ENCODE results near the gene RNF207.

RNF207 gene

GRCh38 chr1:6162341-6162740 is 43.6 kb upstream of the RNF207 start:
- no peaks in the 10 kb centered on the region for H3K36me3 ChIP-seq (ENCODE audit: insufficient read depth)
- H3K79me2 ChIP-seq (ENCODE audit: insufficient read depth, low read depth): no peaks in the 10 kb centered on the region
- H3K9ac ChIP-seq: no peak overlapping the region
- TF ChIP-seq, protein P1, sequence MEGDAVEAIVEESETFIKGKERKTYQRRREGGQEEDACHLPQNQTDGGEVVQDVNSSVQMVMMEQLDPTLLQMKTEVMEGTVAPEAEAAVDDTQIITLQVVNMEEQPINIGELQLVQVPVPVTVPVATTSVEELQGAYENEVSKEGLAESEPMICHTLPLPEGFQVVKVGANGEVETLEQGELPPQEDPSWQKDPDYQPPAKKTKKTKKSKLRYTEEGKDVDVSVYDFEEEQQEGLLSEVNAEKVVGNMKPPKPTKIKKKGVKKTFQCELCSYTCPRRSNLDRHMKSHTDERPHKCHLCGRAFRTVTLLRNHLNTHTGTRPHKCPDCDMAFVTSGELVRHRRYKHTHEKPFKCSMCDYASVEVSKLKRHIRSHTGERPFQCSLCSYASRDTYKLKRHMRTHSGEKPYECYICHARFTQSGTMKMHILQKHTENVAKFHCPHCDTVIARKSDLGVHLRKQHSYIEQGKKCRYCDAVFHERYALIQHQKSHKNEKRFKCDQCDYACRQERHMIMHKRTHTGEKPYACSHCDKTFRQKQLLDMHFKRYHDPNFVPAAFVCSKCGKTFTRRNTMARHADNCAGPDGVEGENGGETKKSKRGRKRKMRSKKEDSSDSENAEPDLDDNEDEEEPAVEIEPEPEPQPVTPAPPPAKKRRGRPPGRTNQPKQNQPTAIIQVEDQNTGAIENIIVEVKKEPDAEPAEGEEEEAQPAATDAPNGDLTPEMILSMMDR (conservative IDR thresholded peaks at IDR 0.05; ENCODE audit: low read depth, low read length): no peak
- no peak overlapping the region for H3K4me2 ChIP-seq
- no peak overlapping the region for H2AFZ ChIP-seq (ENCODE audit: low read depth)
- no peaks in the 10 kb centered on the region for H3K4me1 ChIP-seq (ENCODE audit: low read depth, poor library complexity, severe bottlenecking)
- H4K20me1 ChIP-seq (ENCODE audit: insufficient read depth): no peaks in the 10 kb centered on the region
- H3K27ac ChIP-seq: no peak overlapping the region
- peaks cover 96% of the 10 kb centered on the region for H3K27me3 ChIP-seq (ENCODE audit: insufficient read depth, low read depth)
- H3K4me3 ChIP-seq (IDR thresholded peaks at IDR 0.05; ENCODE audit: insufficient read depth, low read depth, low read length): no peak overlapping the region

- Histone ChIP-seq H3K4me2 (no peak overlapping the region), H3K9ac (no peak overlapping the region), H2AFZ (ENCODE audit: low read depth) (no peak overlapping the region), H3K27me3 (ENCODE audit: insufficient read depth, low read depth) (peaks cover 96% of the 10 kb centered on the region), H3K27ac (no peak overlapping the region), H3K36me3 (ENCODE audit: insufficient read depth) (no peaks in the 10 kb centered on the region), H3K4me1 (ENCODE audit: low read depth, poor library complexity, severe bottlenecking) (no peaks in the 10 kb centered on the region), H3K79me2 (ENCODE audit: insufficient read depth, low read depth) (no peaks in the 10 kb centered on the region), H3K4me3 (IDR thresholded peaks at IDR 0.05; ENCODE audit: insufficient read depth, low read depth, low read length) (no peak overlapping the region), H4K20me1 (ENCODE audit: insufficient read depth) (no peaks in the 10 kb centered on the region)
- TF ChIP-seq, protein P1 (conservative IDR thresholded peaks at IDR 0.05; ENCODE audit: low read depth, low read length): 0 out of 2 replicates have a peak, but pooled peaks have one; percentile 19
These were observed 43.1 kb upstream of the RNF207 start for GRCh38 chr1:6162773-6163172.

GRCh38 chr1:6163191-6163972 is 42.5 kb upstream of the RNF207 start:
- Histone ChIP-seq H3K4me3 (IDR thresholded peaks at IDR 0.05; ENCODE audit: insufficient read depth, low read depth, low read length) (no peak overlapping the region), H3K36me3 (ENCODE audit: insufficient read depth) (no peaks in the 10 kb centered on the region), H3K79me2 (ENCODE audit: insufficient read depth, low read depth) (no peaks in the 10 kb centered on the region), H2AFZ (ENCODE audit: low read depth) (no peak overlapping the region), H3K27ac (no peak overlapping the region), H4K20me1 (ENCODE audit: insufficient read depth) (no peaks in the 10 kb centered on the region), H3K4me1 (ENCODE audit: low read depth, poor library complexity, severe bottlenecking) (no peaks in the 10 kb centered on the region), H3K27me3 (ENCODE audit: insufficient read depth, low read depth) (peaks cover 96% of the 10 kb centered on the region), H3K9ac (no peak overlapping the region), H3K4me2 (no peak overlapping the region)
- TF ChIP-seq, protein P1 (conservative IDR thresholded peaks at IDR 0.05; ENCODE audit: low read depth, low read length): no peak

DNA sequence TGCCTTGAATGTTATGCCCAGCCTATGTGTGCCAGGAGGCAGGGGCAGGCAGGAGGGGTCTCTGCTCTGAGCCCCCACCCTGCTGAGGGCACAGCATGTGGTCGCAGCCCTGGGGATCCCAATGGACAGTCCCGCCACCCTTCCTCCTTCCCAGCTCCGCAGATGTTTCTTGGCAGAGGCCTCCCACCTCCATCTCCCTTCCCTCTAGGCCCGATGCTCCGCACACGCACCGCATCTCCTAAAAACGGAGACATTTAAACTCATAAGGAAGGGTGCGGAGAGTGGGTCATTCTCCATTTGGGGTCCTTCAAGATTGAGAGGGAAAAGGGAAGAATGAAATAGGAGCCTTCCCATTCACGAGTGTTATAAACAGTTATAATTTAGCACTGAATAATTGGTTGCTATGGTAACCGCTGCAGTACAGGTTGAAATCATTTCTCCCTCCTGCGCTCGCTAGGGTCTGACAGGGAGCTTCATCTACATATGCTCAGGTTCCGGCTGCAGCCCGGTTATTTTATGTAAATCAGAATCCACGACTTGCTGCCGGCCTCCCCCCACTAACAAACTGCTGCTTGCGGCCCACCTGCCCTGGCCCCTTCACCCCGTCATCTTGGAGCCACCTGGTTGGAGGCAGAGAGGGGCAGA is 41.8 kb upstream of the RNF207 start:
- H3K36me3 ChIP-seq (ENCODE audit: insufficient read depth): no peaks in the 10 kb centered on the region
- no peaks in the 10 kb centered on the region for H3K79me2 ChIP-seq (ENCODE audit: insufficient read depth, low read depth)
- peaks cover 96% of the 10 kb centered on the region for H3K27me3 ChIP-seq (ENCODE audit: insufficient read depth, low read depth)
- H4K20me1 ChIP-seq (ENCODE audit: insufficient read depth): no peaks in the 10 kb centered on the region
- no peaks in the 10 kb centered on the region for H3K4me1 ChIP-seq (ENCODE audit: low read depth, poor library complexity, severe bottlenecking)
- no peak overlapping the region for H3K4me2 ChIP-seq
- H3K4me3 ChIP-seq (IDR thresholded peaks at IDR 0.05; ENCODE audit: insufficient read depth, low read depth, low read length): no peak overlapping the region
- no peak overlapping the region for H3K27ac ChIP-seq
- TF ChIP-seq, protein P1 (conservative IDR thresholded peaks at IDR 0.05; ENCODE audit: low read depth, low read length): no peak
- H3K9ac ChIP-seq: no peak overlapping the region
- no peak overlapping the region for H2AFZ ChIP-seq (ENCODE audit: low read depth)
